ENCODE measurements around the gene ADAMTSL1.
"Not testable (repeated sequence)": the region's sequence is repeated elsewhere in the genome, so short reads cannot be mapped to it uniquely, and the experiment has no call there.

DNA sequence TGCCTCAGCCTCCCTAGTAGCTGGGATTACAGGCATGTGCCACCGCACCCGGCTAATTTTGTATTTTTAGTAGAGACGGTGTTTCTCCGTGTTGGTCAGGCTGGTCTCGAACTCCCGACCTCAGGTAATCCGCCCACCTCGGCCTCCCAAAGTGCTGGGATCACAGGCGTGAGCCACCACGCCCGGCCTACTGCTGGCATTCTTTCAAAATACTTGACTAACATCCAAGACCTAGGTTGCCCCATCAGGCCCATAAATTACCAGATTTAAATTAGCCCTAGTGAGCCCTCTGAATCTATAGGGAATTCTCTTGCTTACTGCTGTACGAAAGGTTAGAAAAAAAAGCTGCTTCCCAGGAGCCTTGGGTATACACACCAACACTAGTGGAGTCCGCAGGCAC lies 456.7 kb downstream of the ADAMTSL1 start:
- TF ChIP-seq, protein P1, sequence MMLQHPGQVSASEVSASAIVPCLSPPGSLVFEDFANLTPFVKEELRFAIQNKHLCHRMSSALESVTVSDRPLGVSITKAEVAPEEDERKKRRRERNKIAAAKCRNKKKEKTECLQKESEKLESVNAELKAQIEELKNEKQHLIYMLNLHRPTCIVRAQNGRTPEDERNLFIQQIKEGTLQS (IDR thresholded peaks at IDR 0.05) = not testable (repeated sequence)
- TF ChIP-seq, protein P2, sequence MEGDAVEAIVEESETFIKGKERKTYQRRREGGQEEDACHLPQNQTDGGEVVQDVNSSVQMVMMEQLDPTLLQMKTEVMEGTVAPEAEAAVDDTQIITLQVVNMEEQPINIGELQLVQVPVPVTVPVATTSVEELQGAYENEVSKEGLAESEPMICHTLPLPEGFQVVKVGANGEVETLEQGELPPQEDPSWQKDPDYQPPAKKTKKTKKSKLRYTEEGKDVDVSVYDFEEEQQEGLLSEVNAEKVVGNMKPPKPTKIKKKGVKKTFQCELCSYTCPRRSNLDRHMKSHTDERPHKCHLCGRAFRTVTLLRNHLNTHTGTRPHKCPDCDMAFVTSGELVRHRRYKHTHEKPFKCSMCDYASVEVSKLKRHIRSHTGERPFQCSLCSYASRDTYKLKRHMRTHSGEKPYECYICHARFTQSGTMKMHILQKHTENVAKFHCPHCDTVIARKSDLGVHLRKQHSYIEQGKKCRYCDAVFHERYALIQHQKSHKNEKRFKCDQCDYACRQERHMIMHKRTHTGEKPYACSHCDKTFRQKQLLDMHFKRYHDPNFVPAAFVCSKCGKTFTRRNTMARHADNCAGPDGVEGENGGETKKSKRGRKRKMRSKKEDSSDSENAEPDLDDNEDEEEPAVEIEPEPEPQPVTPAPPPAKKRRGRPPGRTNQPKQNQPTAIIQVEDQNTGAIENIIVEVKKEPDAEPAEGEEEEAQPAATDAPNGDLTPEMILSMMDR (IDR thresholded peaks at IDR 0.05; ENCODE audit: low read depth, low read length, missing input control) = not testable (repeated sequence)
- not testable (repeated sequence) for TF ChIP-seq JUND (IDR thresholded peaks at IDR 0.05); GABPA (IDR thresholded peaks at IDR 0.05 in 1 of 2, conservative IDR thresholded peaks at IDR 0.05 in 1 of 2); SP1 (IDR thresholded peaks at IDR 0.05); HNF4A (conservative IDR thresholded peaks at IDR 0.05); YY1 (IDR thresholded peaks at IDR 0.05); TAF1 (conservative IDR thresholded peaks at IDR 0.05); RAD21 (IDR thresholded peaks at IDR 0.05); EGR1 (IDR thresholded peaks at IDR 0.05; ENCODE audit: low read depth in 2 of 2); FOXA1 (IDR thresholded peaks at IDR 0.05)
- TF ChIP-seq, protein P3, sequence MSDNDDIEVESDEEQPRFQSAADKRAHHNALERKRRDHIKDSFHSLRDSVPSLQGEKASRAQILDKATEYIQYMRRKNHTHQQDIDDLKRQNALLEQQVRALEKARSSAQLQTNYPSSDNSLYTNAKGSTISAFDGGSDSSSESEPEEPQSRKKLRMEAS (IDR thresholded peaks at IDR 0.05) = not testable (repeated sequence)
- TF ChIP-seq, protein P4, sequence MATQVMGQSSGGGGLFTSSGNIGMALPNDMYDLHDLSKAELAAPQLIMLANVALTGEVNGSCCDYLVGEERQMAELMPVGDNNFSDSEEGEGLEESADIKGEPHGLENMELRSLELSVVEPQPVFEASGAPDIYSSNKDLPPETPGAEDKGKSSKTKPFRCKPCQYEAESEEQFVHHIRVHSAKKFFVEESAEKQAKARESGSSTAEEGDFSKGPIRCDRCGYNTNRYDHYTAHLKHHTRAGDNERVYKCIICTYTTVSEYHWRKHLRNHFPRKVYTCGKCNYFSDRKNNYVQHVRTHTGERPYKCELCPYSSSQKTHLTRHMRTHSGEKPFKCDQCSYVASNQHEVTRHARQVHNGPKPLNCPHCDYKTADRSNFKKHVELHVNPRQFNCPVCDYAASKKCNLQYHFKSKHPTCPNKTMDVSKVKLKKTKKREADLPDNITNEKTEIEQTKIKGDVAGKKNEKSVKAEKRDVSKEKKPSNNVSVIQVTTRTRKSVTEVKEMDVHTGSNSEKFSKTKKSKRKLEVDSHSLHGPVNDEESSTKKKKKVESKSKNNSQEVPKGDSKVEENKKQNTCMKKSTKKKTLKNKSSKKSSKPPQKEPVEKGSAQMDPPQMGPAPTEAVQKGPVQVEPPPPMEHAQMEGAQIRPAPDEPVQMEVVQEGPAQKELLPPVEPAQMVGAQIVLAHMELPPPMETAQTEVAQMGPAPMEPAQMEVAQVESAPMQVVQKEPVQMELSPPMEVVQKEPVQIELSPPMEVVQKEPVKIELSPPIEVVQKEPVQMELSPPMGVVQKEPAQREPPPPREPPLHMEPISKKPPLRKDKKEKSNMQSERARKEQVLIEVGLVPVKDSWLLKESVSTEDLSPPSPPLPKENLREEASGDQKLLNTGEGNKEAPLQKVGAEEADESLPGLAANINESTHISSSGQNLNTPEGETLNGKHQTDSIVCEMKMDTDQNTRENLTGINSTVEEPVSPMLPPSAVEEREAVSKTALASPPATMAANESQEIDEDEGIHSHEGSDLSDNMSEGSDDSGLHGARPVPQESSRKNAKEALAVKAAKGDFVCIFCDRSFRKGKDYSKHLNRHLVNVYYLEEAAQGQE (IDR thresholded peaks at IDR 0.05) = not testable (repeated sequence)
